C4-2B (cell line): ENCODE results near the gene CDRT4.

Source experiments
- CTCF ChIP-seq: fragments of 450-650 bp; conservative IDR thresholded peaks from 2 replicates; pipeline ENCODE4 v1.5.1; 2017; ENCODE audit warnings: mild to moderate bottlenecking
- ZFX ChIP-seq: fragments of 450-650 bp; IDR thresholded peaks from 2 replicates; pipeline ENCODE4 v1.6.1; 2017

- TF ChIP-seq CTCF: no peak
- no peak for TF ChIP-seq ZFX
Measured at GRCh38 chr17:15507001-15507400, 39.6 kb upstream of the CDRT4 start.
